Upper lobe of right lung (tissue), 1 donor: ENCODE measurements around the gene PSME3. TPM values are rescaled to one million over a fixed set of nuclear protein-coding genes. Genes with fewer than 3 reads are reported as not detected.

Experiments used
- ATAC-seq: fragments of 200-7000 bp; cut with Tn5 transposase; one replicate; pipeline ENCODE4 v1.9.1; 2020; ENCODE audit warnings: mild to moderate bottlenecking, moderate library complexity
- DNase-seq: peaks from one replicate; pipeline ENCODE4 v3.0.0-alpha.2; 2020
- H3K27ac ChIP-seq: fragments of 200-600 bp; one replicate; pipeline ENCODE4 v1.8.0; 2022
- H3K27me3 ChIP-seq: fragments of 200-600 bp; one replicate; pipeline ENCODE4 v1.8.0; 2022; ENCODE audit warnings: mild to moderate bottlenecking
- H3K36me3 ChIP-seq: fragments of 200-600 bp; one replicate; pipeline ENCODE4 v1.8.0; 2022
- H3K4me1 ChIP-seq: fragments of 200-600 bp; one replicate; pipeline ENCODE4 v1.8.0; 2022
- H3K4me3 ChIP-seq: fragments of 200-600 bp; one replicate; pipeline ENCODE4 v1.8.0; 2022; ENCODE audit warnings: mild to moderate bottlenecking
- H3K9me3 ChIP-seq: fragments of 200-600 bp; one replicate; pipeline ENCODE4 v1.8.0; 2022
- CTCF ChIP-seq: fragments of 200-600 bp; IDR thresholded peaks from one replicate; pipeline ENCODE4 v1.8.0; 2022; ENCODE audit warnings: antibody characterized with exemption
- intact Hi-C: fragments of 100-400 bp; cut with DNase I; formaldehyde crosslinking; loops from one replicate; pipeline ENCODE4 v1.11.0; 2022
- total RNA-seq: library from RNA; stranded (reverse); fragmentation: NEBNext Ultra II Directional; extraction: Animal tissue kit (Norgen Biotek cat#: 25700); gene quantifications from one replicate; pipeline ENCODE4 v1.2.1, GENCODE V29; 2021
- donor health status: DM: no; HTN: yes; CAD: no; lungs with severe emphysema.

The PSME3 gene
- total RNA-seq, 1 donor from 2014 or later = 89.4 TPM

- peak overlapping the region; percentile 79 for H3K27ac ChIP-seq
- ATAC-seq (no peak), DNase-seq (no peak)
- TF ChIP-seq CTCF = no peak
- intact Hi-C loops = no loop called here
- H3K9me3 ChIP-seq = no peaks in the 10 kb centered on the region
- H3K36me3 ChIP-seq = no peaks in the 10 kb centered on the region
- H3K4me1 ChIP-seq = peaks cover 18% of the 10 kb centered on the region
- no peaks in the 10 kb centered on the region for H3K27me3 ChIP-seq
- peak overlapping the region; percentile 85 for H3K4me3 ChIP-seq
These were observed 35.9 kb upstream of the PSME3 start for GRCh38 chr17:42797067-42798007.

- no peak for ATAC-seq
- Histone ChIP-seq H3K4me1 (peaks cover 18% of the 10 kb centered on the region), H3K9me3 (no peaks in the 10 kb centered on the region), H3K4me3 (peak overlapping the region; percentile 85), H3K27me3 (no peaks in the 10 kb centered on the region), H3K36me3 (no peaks in the 10 kb centered on the region), H3K27ac (peak overlapping the region; percentile 79)
- TF ChIP-seq CTCF = no peak
- no peak for DNase-seq
- intact Hi-C loops = no loop called here
These were observed 35.2 kb upstream of the PSME3 start for GRCh38 chr17:42798011-42798382.

GRCh38 chr17:42798383-42799380, 34.5 kb upstream of the PSME3 start, which contains the start of the genes CNTD1 and COA3:
Gene CNTD1, plus strand, starts transcription at chr17:42798861. Its CDS starts 207 bp downstream, at chr17:42799068.
Gene COA3, minus strand, starts transcription at chr17:42798704. Its CDS starts 23 bp downstream, at chr17:42798681.
- ATAC-seq = peak; percentile 98
- intact Hi-C loops = no loop called here
- peak within 1 kb of the TSS; percentile 79 for H3K27ac ChIP-seq

GRCh38 chr17:42803074-42803883, 29.9 kb upstream of the PSME3 start:
- ATAC-seq (no peak), DNase-seq (no peak)
- H3K27me3 ChIP-seq = no peaks in the 10 kb centered on the region
- intact Hi-C loops = no loop called here
- H3K36me3 ChIP-seq = no peaks in the 10 kb centered on the region
- no peaks in the 10 kb centered on the region for H3K9me3 ChIP-seq
- TF ChIP-seq CTCF = no peak
- H3K4me1 ChIP-seq = peaks cover 4% of the 10 kb centered on the region
- no peak overlapping the region for H3K4me3 ChIP-seq
- H3K27ac ChIP-seq = no peak overlapping the region

More at GRCh38 chr17:42798383-42799380, 34.5 kb upstream of the PSME3 start, which contains the start of the genes CNTD1 and COA3:
- Histone ChIP-seq H3K27me3 (no peaks in the 10 kb centered on the region), H3K9me3 (no peaks in the 10 kb centered on the region), H3K36me3 (no peaks in the 10 kb centered on the region), H3K4me3 (peak within 1 kb of the TSS; percentile 85), H3K4me1 (peaks cover 18% of the 10 kb centered on the region)
- DNase-seq = peak; percentile 95
- TF ChIP-seq CTCF = no peak
